Measurements from ENCODE around the gene PDGFD. TPM values are rescaled to one million over a fixed set of nuclear protein-coding genes. Genes with fewer than 3 reads are reported as not detected.

The PDGFD gene
- total RNA-seq, 1 experiment from 2014 or later, result 1.7 TPM

DNA sequence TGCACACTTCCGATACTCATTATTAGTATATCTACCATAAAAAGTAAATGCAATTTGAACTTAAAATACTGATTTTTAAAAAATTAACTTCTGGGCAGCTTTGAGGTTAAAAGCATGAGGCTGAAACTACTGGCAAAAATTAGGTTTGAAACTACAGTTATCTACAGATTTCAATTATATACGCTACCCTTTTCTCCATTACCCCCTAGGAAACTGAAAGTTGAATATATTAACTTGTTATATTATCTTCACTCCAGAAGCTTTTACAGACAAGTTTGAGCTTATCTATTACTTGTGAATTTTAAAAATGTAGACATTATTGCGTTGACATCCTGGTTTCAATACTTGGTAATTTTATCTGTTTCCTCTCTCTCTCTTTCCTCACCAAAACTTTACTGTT, 224.3 kb downstream of the PDGFD start:
- Histone ChIP-seq H3K18ac (ENCODE audit: insufficient read length, low read depth, low read length) (no peak overlapping the region), H3K4me1 (ENCODE audit: insufficient read depth, low read length) (no peaks in the 10 kb centered on the region), H3K56ac (ENCODE audit: insufficient read length, low read depth, low read length) (no peak overlapping the region), H3K27me3 (ENCODE audit: insufficient read depth, low read length) (no peaks in the 10 kb centered on the region), H2BK12ac (ENCODE audit: insufficient read length, low read depth, low read length) (no peak overlapping the region), H3K4me2 (ENCODE audit: insufficient read depth, insufficient read length, low read length) (no peak overlapping the region), H3K27ac (ENCODE audit: insufficient read length, low read depth, low read length) (no peak overlapping the region), H3K79me1 (ENCODE audit: insufficient read depth, low read depth, low read length, poor library complexity, severe bottlenecking) (no peaks in the 10 kb centered on the region), H2AFZ (ENCODE audit: low read length) (no peak overlapping the region), H3K9me3 (ENCODE audit: control insufficient read depth, low read depth, low read length) (no peaks in the 10 kb centered on the region), H4K91ac (ENCODE audit: insufficient read length, low read depth, low read length) (no peak overlapping the region), H3K79me2 (ENCODE audit: insufficient read depth, low read length) (0 out of 2 replicates have a peak, but pooled peaks cover 2% of the 10 kb centered on the region), H2BK5ac (ENCODE audit: insufficient read length, low read length) (no peak overlapping the region), H3K9ac (ENCODE audit: extremely low read depth, insufficient read length, low read length) (no peak overlapping the region), H4K8ac (replicated peaks; ENCODE audit: insufficient read length, low read depth, low read length) (no peak overlapping the region), H2BK15ac (ENCODE audit: low read depth, low read length) (no peak overlapping the region), H2AK5ac (ENCODE audit: insufficient read length, low read length) (no peak overlapping the region), H3K14ac (ENCODE audit: insufficient read depth, low read length) (no peak overlapping the region), H3K23ac (ENCODE audit: insufficient read length, low read depth, low read length) (no peak overlapping the region), H4K20me1 (ENCODE audit: control insufficient read depth, insufficient read depth, insufficient read length) (no peaks in the 10 kb centered on the region), H3K4ac (ENCODE audit: low read depth, low read length) (no peak overlapping the region), H3T11ph (ENCODE audit: low read length) (no peak overlapping the region), H2BK120ac (ENCODE audit: low read depth, low read length, poor library complexity, severe bottlenecking) (no peak overlapping the region), H4K5ac (ENCODE audit: insufficient read length, low read depth, low read length) (no peak overlapping the region), H2BK20ac (ENCODE audit: low read depth, low read length, poor library complexity, severe bottlenecking) (no peak overlapping the region), H3K23me2 (ENCODE audit: insufficient read length, low read depth, low read length, poor library complexity, severe bottlenecking) (no peaks in the 10 kb centered on the region)
- Mint-ChIP-seq H3K4me3 (no peak overlapping the region), H3K4me1 (peaks cover 3 to 5% of the 10 kb centered on the region in 2 experiments; a peak in 2 of 4 replicates), H3K36me3 (ENCODE audit: insufficient read depth in 1 of 3, low read depth in 3 of 3) (no peaks in the 10 kb centered on the region), H3K27ac (no peak overlapping the region; a peak in 1 of 7 replicates), H3K27me3 (ENCODE audit: low read depth) (no peaks in the 10 kb centered on the region), H3K9me3 (no peaks in the 10 kb centered on the region)
- WGBS (ENCODE audit: extremely low coverage, insufficient read length, low lambda C conversion rate), result no CpG with 5 or more reads among the region's 3 CpGs
- DNase-seq, result no peak
- TF ChIP-seq, protein P1, sequence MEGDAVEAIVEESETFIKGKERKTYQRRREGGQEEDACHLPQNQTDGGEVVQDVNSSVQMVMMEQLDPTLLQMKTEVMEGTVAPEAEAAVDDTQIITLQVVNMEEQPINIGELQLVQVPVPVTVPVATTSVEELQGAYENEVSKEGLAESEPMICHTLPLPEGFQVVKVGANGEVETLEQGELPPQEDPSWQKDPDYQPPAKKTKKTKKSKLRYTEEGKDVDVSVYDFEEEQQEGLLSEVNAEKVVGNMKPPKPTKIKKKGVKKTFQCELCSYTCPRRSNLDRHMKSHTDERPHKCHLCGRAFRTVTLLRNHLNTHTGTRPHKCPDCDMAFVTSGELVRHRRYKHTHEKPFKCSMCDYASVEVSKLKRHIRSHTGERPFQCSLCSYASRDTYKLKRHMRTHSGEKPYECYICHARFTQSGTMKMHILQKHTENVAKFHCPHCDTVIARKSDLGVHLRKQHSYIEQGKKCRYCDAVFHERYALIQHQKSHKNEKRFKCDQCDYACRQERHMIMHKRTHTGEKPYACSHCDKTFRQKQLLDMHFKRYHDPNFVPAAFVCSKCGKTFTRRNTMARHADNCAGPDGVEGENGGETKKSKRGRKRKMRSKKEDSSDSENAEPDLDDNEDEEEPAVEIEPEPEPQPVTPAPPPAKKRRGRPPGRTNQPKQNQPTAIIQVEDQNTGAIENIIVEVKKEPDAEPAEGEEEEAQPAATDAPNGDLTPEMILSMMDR (conservative IDR thresholded peaks at IDR 0.05), result no peak
